Stimulated activated CD8-positive, alpha-beta memory T cell treated with anti-CD3 and anti-CD28 coated beads, Interleukin-15, amount 100 ng/mL, for 48 hours (primary cell): ENCODE measurements around the gene GDE1.
"Not testable (repeated sequence)": the region's sequence is repeated elsewhere in the genome, so short reads cannot be mapped to it uniquely, and the experiment has no call there.

Experiments used
- DNase-seq, 2 donors: peaks; one replicate each; pipeline ENCODE4 v3.0.0-alpha.2; 2020; ENCODE audit warnings: low read depth in 2 of 2

Gene GDE1, protein sequence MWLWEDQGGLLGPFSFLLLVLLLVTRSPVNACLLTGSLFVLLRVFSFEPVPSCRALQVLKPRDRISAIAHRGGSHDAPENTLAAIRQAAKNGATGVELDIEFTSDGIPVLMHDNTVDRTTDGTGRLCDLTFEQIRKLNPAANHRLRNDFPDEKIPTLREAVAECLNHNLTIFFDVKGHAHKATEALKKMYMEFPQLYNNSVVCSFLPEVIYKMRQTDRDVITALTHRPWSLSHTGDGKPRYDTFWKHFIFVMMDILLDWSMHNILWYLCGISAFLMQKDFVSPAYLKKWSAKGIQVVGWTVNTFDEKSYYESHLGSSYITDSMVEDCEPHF

DNA sequence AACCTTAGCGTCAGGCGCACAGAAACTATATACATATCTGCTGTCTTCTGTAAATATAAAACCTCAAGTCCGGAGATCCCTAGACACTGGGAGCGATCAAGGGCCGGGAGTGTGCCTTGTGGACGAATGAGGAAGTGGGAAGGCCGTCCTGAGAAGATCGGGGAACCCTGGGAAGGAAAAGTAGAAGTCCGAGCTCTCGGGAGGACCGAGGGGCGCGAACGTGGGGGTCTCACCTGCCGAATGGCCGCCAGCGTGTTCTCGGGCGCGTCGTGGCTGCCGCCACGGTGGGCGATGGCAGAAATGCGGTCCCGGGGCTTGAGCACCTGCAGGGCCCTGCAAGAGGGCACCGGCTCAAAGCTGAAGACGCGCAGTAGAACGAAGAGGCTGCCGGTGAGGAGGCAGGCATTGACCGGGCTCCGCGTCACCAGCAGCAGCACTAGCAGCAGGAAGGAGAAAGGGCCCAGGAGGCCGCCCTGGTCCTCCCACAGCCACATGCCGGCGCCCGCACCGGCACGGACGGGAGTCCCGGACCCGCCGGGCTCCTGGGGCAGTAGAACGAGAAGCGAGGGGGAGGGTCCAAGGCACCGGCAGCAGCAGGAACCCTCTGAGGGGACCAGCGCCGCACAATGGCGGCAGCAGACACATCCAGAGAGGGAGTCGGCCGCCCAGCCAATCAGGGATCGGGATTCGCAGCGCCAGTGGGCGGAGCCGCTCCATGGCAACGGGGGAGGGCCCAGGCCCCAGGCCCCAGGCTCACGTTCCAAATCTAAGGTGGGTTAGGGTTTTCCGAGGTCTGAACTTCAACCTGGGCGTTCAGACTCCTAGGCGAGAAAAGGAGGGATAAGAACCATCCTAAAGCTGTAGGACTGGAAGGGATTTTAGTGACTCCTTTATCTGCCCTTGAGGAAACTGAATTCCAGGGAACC, at the start of gene GDE1:
Gene GDE1, minus strand, starts transcription at position 628 of the 926 bp plus-strand sequence. Its CDS starts 134 bp downstream, at position 494.
- DNase-seq: peak; percentile 88 to 90

DNA sequence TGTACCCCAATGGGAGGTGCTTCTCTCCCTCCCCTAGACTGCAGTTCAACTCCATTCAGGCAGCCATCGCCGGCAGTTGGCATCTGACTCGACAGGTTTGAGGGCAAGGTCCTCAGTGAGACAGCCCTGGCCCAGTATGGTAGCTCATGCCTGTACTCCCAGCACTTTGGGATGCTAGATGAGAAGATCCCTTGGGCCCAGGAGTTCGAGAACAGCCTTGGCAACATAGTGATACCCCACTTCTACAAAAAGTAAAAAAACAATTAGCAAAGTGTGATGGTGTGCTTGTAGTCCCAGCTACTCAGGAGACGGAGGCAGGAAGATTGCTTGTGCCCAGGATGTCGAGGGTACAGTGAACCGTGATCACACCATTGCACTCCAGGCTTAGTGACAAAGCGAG, 45.7 kb upstream of the GDE1 start:
- DNase-seq: no peak

DNA sequence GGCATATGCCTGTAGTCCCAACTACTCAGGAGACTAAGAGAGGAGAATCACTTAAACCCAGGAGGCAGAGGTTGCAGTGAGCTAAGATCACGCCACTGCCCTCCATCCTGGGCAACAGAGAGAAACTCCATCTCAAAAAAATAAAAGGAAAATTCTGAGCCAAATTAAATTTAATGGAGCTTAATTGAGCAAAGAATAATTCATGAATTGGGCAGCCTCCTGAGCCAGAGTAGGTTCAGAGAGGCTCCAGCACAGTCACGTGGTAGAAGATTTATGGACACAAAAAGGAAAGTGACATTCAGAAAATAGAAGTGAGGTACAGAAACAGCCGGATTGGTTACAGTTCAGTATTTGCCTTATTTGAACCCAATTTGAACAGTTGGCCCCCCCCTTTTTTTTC, 44.5 kb upstream of the GDE1 start:
- no peak for DNase-seq

DNA sequence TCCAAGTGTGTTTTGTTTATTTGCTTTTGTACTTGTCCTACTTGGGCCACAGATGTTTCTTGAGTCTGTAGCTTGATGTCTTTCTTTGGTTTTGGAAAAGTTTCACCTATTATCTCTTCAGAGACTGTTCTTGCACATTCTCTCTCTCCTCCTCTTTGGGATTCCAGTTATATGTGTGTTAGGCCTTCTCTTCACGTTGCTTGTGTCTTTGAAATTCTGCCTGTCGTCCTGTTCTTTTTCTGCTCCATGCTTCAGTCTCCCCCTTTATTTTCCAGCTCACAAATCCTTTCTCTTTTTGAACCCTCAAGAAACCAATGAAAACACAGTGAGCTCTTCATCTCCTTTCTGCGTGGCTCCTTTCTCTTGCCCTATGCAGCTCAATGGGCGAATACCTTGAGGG, 41.5 kb upstream of the GDE1 start:
- no peak for DNase-seq

DNA sequence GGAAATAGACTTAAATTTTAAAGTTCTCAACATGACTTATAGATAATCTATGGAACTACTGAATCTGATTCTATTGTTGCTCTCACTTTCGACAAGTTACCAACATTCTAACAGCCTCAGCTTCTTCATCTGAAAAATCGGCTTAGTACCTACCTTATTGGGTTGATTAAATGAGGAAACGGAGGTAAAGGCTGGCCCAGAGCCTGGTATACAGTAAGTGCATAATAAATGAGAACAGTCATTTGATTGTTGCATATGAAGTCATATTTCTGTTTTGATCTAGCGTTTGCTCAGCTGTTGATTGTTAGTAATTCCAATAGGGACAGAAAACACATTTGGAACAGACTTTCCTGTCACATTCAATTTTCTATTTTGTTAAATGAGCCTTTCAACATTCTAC, 38.2 kb upstream of the GDE1 start:
- DNase-seq: no peak

DNA sequence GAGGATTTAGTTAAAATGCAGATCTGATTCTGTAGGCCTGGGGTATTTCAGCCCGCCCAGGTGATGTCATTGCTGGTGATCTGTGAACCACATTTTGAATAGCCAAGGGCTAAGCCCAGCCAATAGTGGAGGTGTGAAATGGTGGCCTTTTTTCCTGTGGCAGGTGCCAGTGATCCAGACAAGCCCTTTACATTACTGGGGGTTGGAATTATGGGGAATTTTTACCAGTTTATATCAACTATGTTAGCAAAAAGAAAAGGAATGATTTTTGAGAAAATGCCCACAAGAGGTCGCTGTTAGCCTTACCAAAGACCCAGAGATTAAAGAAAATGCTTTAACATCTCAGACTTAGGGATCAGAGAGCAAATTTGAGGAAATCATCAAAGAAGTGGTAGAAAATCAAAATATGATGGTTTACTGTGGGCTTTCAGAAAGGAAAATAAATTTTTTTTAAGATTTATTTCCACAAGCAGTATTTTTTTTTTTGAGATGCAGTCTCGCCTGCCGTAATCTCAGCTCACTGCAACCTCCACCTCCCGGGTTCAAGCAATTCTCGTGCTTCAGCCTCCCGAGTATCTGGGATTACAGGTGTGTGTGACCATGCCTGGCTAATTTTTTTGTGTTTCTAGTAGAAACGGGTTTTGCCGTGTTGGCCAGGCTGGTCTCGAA, 37.5 kb upstream of the GDE1 start:
- DNase-seq: no peak

DNA sequence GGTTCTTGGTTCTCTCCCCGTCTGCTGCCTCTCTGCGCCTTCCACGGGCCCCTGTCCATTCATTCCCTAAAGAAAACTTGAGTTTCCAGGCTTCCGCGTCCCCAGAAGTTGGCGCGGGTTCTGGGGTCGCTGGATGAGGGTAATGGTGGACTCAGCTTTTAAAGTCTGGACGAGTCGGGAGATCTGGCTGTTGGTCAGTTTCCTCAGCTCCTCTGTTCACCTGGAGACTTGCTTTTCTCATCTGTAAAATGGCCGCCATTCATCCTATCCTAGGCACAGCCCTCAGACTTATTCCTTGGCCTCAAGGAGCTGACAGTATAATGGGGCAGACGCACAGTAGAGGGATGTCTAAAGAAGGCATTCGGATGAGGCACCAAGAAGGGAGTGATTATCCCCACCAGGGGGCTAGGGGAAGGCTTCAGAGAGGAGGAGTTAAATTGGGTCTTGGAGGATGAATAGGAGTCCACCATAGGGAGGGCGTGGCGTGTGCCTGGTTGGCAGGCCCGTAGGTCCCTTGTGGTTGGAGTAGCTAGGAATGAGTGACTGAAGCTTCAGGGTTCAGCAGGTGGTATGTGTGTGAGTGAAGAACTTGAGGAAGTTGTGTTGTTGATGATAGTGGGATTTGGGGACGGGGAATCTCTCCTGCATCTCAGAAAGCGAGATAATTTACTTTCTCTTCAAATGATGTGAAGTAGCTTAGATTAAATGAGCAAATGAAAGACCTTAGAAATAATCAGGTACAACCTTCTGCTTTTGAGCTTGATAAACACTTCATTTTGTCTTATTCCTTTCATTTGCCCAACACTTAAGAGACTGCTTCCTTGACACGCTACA, 34.3 kb upstream of the GDE1 start:
- no peak for DNase-seq

DNA sequence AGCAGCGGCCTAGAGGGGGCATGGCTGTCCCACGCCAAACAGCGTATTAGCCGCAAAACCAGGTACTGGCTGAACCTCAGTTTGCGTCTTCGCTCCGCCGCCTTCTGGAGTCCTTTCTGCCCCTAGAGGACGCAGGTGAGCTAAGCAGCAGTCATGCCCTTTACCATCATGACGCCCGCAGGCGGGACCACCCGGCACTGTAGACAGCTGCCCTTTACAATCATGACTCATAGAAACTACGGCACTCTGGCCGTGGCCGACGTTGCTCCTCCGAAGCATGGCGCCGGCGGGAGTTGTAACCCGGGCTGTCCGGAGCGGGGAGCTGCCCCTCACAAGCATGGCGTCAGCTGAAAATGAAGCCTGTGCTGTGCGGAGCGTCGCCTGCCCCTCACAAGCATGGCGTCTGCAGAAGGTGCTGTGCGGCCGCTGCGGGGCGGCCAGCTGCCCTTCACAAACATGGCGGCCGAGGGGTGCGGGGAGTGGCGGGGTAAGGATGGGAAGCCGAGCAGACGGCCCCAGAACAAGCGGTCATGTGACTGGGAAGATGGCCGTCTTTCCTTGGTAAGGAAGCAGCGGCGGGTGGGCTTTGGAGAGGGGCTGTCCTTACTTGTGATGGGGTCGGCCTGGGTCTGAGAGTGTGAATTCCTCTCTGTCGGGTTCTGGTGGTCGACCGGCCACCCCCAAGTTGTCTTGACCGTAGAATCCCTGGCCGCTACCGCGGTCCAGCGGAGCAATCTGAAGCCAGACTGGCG, 33.5 kb upstream of the GDE1 start, which contains the start of gene VPS35L:
Gene VPS35L, plus strand, starts transcription at position 518 of the 752 bp plus-strand sequence. Its CDS starts 27 bp downstream, at position 545.
- DNase-seq: peak; percentile 94 to 95

DNA sequence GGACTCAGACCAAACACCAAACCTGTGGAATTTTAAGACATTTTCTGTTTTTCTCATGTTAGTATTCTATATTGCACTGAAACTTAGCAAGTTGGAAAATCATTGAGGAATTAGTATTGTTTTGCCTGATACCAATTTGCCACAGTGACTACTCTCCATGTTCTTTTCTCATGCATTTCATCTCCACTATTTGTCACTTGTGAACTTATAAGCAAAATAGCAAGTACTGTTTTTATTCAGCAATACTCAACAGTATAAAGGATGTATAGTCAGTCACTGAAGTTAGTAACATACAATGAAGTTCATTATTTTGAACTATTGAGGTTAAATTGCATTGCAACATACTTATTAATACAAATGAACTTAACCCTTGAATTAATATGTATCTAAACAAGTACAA, 27.8 kb upstream of the GDE1 start:
- no peak for DNase-seq

DNA sequence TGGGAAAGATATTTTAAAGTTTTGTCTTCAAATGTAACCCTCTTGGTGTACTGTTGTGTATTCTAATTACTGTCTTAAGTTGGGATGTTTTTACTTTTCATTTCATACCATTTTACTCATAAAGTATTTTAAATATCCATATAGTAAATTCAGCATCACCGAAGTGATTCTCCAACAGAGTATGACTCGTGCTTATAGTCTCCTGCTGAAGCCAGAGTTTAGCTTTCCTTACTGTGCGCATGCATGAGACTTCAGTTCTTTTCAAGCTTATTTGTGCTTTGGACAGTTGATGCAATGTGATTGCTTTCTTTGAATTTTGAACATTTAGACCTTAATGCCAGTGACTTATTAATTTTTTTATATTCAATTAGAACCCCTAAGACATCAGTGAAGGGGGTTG, 26.2 kb upstream of the GDE1 start:
- DNase-seq: no peak

DNA sequence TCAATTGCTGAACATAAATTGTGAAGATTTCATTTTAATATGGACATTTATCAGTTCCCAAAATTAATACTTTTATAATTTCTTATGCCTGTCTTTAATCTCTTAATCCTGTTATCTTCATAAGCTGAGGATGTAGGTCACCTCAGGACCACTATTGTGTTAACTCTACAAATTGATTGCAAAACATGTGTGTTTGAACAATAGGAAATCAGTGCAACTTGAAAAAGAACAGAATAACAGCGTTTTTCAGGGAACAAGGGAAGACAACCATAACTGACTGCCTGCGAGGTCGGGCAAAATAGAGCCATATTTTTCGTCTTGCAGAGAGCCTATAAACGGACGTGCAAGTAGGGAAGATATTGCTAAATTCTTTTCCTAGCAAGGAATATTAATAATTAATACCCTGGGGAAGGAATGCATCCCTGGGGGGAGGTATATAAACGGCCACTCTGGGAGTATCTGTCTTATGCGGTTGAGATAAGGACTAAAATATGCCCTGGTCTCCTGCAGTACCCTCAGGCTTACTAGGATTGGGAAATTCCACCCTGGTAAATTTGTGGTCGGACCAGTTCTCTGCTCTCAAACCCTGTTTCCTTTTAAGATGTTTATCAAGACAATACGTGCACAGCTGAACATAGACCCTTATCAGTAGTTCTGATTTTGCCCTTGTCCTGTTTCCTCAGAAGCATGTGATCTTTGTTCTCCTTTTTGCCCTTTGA, 21.5 kb upstream of the GDE1 start:
- not testable (repeated sequence) for DNase-seq

DNA sequence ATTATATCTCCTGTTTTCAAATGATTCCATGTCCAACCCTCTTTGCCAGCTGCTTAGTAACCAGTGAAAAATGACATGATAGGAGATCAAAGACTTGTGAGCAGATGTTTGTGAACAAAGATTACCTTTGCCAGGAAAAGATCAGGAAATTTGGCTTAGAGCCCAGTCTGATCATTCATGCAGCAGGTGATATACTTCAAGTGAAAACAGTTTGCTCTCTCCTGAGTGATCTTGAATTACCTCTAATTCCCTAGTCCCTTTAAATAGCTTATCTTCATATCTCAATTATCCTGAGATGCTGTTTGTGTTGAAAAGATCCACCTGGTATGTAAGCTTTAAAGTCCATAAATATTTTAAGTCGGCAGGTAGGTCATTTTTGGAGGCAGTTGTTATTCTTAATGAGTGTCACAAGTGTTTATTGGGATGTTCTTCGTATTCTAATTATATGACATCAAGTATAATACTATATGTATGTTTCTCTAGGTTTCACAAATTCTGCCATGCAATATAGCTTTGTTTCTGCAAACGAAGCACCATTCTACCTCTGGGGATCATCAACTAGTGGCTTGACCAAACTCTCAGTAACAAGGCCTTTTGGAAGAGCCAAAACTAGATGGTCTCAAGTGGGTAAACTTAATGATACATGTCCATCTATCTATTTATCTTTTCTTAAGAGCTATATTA, 20.4 kb upstream of the GDE1 start:
- DNase-seq: no peak

DNA sequence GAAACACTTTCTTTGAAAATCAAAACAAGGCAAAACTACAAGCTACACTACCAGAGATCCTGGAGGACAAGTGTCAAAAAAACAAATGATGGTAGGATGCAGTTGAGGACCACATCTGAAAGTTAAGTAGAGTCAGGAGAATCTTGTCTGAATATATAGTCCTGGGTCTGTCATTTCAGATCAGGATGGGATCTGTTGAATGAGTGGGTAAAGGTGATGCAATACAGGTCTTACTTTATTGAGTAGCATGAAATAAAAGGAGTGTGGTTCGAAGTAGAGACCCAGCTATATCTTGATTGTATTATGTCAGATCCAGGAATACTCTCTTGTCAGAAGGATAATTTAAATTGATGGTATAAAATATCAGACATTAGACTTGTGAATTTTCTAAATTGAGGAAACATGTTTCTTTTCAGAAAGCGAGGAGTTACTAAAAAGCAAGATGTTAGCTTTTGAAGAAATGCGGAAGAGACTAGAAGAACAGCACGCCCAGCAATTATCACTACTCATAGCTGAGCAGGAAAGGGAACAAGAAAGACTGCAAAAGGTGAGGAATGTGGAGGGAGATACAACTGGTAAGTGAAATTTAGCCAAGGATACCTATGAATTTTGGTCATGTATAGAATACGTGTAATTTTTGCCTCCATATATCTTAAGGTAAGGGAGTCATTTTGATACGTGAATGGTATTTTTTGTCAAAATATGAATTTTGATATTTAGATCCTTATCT, 18.5 kb upstream of the GDE1 start:
- no peak for DNase-seq

DNA sequence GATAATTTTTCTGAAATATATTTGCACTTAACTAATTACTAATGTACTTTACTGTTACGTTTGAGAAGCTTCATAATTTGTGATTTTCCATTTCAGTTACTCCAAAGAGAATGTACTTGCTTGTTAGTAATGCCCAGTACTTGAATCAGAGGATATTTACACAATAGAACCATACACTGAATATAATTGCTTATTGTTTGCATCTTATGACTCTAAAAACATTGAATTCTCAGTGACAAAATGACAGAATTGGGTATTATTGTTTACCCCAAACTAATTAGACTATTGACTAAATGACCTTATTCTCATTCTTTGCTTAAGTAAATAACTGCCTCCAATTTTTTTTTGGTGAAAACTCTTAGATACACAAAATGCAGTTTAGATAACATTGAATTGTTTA, 10.7 kb upstream of the GDE1 start:
- DNase-seq: no peak

DNA sequence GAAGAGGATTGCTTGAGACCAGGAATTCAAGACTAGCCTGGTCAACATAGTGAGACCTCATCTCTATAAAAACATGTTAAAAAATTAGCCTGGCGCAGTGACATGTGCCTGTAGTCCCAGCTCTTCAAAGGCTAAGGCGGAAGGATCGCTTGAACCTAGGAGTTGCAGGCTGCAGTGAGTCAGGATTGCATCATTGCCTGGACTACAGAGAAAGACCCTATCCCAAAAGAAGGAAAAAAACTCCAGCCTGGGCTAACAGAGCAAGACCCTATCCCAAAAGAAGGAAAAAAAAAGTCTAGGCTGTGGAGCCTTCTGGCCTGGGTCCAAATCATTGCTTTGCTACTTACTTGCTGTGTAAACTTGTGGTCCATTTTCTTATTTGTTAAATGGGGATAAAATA, 6.8 kb upstream of the GDE1 start:
- DNase-seq: no peak

DNA sequence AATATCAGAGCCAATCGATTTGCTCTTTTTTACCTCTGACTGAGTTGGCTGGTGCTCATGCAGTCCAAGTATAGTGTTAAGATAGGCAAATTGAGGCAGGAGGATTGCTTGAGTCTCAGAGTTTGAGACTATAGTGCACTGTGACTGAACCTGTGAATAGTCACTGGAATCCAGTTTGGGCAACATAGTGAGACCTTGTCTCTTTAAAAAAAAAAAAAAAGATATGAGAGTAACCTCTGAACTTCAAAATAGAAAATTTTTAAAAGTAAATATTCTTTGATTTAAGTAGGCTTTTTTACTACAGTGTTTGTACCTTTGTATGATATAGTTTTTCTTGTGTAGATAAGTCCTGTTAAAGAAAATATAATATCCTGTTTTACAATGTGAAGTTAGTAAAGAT, 5.3 kb upstream of the GDE1 start:
- no peak for DNase-seq

DNA sequence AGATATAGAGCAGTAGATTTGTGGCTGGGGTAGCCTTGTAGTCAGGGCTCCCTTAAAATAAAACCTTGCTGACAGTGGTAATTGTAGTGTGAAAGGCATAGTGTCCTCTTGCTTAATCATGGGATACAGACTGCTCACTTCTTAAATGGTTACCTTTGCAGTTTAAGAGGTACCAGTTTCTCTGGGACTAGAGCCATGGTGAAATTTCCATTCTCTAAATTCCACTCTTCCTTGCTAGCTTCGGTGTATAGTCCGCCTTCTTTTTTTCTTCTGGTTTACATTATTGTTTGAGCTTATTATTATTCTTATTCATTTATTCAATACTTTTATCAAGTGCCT, 3.5 kb upstream of the GDE1 start:
- no peak for DNase-seq

DNA sequence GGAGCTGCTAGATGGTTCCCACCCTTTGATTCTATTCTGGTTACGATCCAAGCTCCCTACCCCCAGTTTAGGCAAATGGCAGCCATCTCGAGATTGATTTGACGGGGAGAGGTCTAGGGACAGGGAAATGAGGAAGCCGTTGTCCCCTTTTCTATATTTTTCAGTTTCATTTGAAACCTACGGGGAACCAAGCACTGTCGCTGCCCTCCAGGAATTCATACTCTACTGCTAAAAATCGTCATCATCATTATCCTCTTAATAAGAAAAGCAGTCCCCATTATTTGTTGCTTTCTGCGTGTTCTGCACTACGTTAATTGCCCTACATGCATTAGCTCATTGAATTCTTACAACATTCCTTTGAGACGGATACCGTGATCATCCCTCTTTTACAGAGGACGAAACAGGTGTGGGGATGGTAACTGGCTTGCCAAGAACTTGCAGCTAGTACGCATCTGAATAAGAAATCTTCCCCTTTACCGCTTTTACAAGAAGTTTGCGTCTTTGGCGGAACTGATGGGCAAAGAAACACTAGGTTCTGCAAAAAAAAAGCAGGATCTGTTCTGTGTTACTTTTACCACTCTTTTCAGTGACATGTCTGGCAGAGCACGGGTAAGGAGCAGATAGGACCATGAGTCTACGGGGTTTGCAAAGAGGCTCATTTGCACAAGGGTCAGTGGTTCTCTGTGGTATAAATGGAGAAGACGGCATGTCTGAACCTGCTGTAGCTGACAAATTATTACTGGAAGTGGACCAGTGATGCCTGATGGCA, 2.9 kb upstream of the GDE1 start:
- no peak for DNase-seq
